Fibroblast of lung (primary cell): Measurements from ENCODE around the gene EYA2. TPM values are rescaled to one million over a fixed set of nuclear protein-coding genes. Genes with fewer than 3 reads are reported as not detected.

Experiments
- DNase-seq, 2 donors: peaks; one replicate each; pipeline versions ENCODE4 v3.0.0 to v3.0.0-alpha.2; 2010; ENCODE audit warnings: low read depth in 2 of 2
- H2AFZ ChIP-seq: 2 replicates; pipeline ENCODE4 v1.5.1; 2012; ENCODE audit warnings: low read length, control low read depth, inconsistent platforms
- H3K27ac ChIP-seq: 2 replicates; pipeline ENCODE4 v1.5.1; 2011; ENCODE audit warnings: low read length, control low read depth; ENCODE audit not compliant: insufficient read depth
- H3K27me3 ChIP-seq: 2 replicates; pipeline ENCODE4 v1.5.1; 2011; ENCODE audit warnings: mild to moderate bottlenecking, low read length; ENCODE audit not compliant: control insufficient read depth, insufficient read depth
- H3K36me3 ChIP-seq: 2 replicates; pipeline ENCODE4 v1.5.1; 2011; ENCODE audit warnings: low read length; ENCODE audit not compliant: control insufficient read depth, insufficient read depth
- H3K4me1 ChIP-seq: 2 replicates; pipeline ENCODE4 v1.5.1; 2011; ENCODE audit warnings: low read length; ENCODE audit not compliant: control insufficient read depth, insufficient read depth; ENCODE audit errors: extremely low read depth
- H3K4me2 ChIP-seq: 2 replicates; pipeline ENCODE4 v1.5.1; 2011; ENCODE audit warnings: low read length, control low read depth; ENCODE audit not compliant: insufficient read depth; ENCODE audit errors: extremely low read depth
- H3K4me3 ChIP-seq, 4 experiments: fragments of 200-600 bp in 1 of 4; sonication (generic) in 1 of 4; replicated peaks in 1 of 4; 2 replicates each; pipeline ENCODE4 v1.5.1; 2011 to 2016; ENCODE audit warnings: low read length in 4 of 4, low read depth in 3 of 4, mild to moderate bottlenecking in 3 of 4, control low read depth in 2 of 4, inconsistent platforms in 1 of 4, mixed read lengths in 1 of 4; ENCODE audit not compliant: insufficient read depth in 1 of 4; ENCODE audit errors: control extremely low read depth in 1 of 4
- H3K79me2 ChIP-seq: 2 replicates; pipeline ENCODE4 v1.5.1; 2012; ENCODE audit warnings: mild to moderate bottlenecking, low read length, inconsistent platforms; ENCODE audit not compliant: control insufficient read depth, insufficient read depth
- H3K9ac ChIP-seq: 2 replicates; pipeline ENCODE4 v1.5.1; 2011; ENCODE audit warnings: mild to moderate bottlenecking, low read length, control low read depth; ENCODE audit not compliant: insufficient read depth
- H3K9me3 ChIP-seq: 2 replicates; pipeline ENCODE4 v1.5.1; 2012; ENCODE audit warnings: low read depth, low read length; ENCODE audit not compliant: control insufficient read depth, insufficient read depth
- H4K20me1 ChIP-seq: 2 replicates; pipeline ENCODE4 v1.5.1; 2011; ENCODE audit warnings: low read length; ENCODE audit not compliant: control insufficient read depth, insufficient read depth; ENCODE audit errors: extremely low read depth
- CTCF ChIP-seq, 2 donors: IDR thresholded peaks in 1 of 2; conservative IDR thresholded peaks in 1 of 2; 1 replicate in 1 of 2; 2 replicates in 1 of 2; pipeline ENCODE4 v1.5.1; 2011 to 2012; ENCODE audit warnings: low read length in 2 of 2, control low read depth in 1 of 2, inconsistent platforms in 1 of 2, low read depth in 1 of 2, mild to moderate bottlenecking in 1 of 2
- EZH2 ChIP-seq: IDR thresholded peaks from 2 replicates; pipeline ENCODE4 v1.5.1; 2012; ENCODE audit warnings: low read length, control low read depth, mild to moderate bottlenecking; ENCODE audit errors: missing control alignments
- polyA plus RNA-seq, 2 donors: library from polyadenylated mRNA; depleted of rRNA in 1 of 2; stranded (reverse) in 1 of 2; unstranded in 1 of 2; fragments of >200 nt; gene quantifications; 2 replicates each; pipeline ENCODE4 v1.2.1, GENCODE V29; 2011 to 2012; ENCODE audit warnings: missing spikeins in 1 of 2
- total RNA-seq: library from RNA; depleted of rRNA; stranded (reverse); fragments of >200 nt; gene quantifications from 2 replicates; pipeline ENCODE4 v1.2.1, GENCODE V29; 2014

EYA2 gene
- total and polyA plus RNA-seq, 2 donors (not counting 1 experiment from before 2014, with no cell fraction given) = 0.37 to 1.7 TPM

- H3K4me3 ChIP-seq = peak overlapping the region in 3 of 4 experiments; percentile 13 to 34 (median 17)
- no peak overlapping the region for H3K9ac ChIP-seq
- peak overlapping the region; percentile 85 for H3K4me2 ChIP-seq
- no peaks in the 10 kb centered on the region for H3K79me2 ChIP-seq
- peak; percentile 94 to 99 for DNase-seq
- no peaks in the 10 kb centered on the region for H3K9me3 ChIP-seq
- H3K27ac ChIP-seq = peak overlapping the region; percentile 77
- peaks cover 7% of the 10 kb centered on the region for H3K4me1 ChIP-seq
- H4K20me1 ChIP-seq = no peaks in the 10 kb centered on the region
- H2AFZ ChIP-seq = no peak overlapping the region
- no peaks in the 10 kb centered on the region for H3K27me3 ChIP-seq
- TF ChIP-seq CTCF (conservative IDR thresholded peaks at IDR 0.05 in 1 of 2, IDR thresholded peaks at IDR 0.05 in 1 of 2; ENCODE audit: low read depth in 1 of 2, low read length in 2 of 2) (no peak), EZH2 (no peak)
- H3K36me3 ChIP-seq = no peaks in the 10 kb centered on the region
Observed at GRCh38 chr20:46954490-46955038, 59.9 kb downstream of the EYA2 start.

- H3K9ac ChIP-seq = no peak overlapping the region
- peaks cover 9% of the 10 kb centered on the region for H3K4me1 ChIP-seq
- DNase-seq = peak in 1 of 2 donors; percentile 62
Observed at GRCh38 chr20:46955601-46956556, 61.2 kb downstream of the EYA2 start.

More at GRCh38 chr20:46955601-46956556, 61.2 kb downstream of the EYA2 start:
- Histone ChIP-seq H3K9me3 (no peaks in the 10 kb centered on the region), H3K27me3 (no peaks in the 10 kb centered on the region), H4K20me1 (no peaks in the 10 kb centered on the region), H3K4me2 (no peak overlapping the region), H2AFZ (no peak overlapping the region), H3K4me3 (no peak overlapping the region), H3K79me2 (no peaks in the 10 kb centered on the region), H3K36me3 (no peaks in the 10 kb centered on the region), H3K27ac (no peak overlapping the region)
- no peak for TF ChIP-seq EZH2
- TF ChIP-seq CTCF (conservative IDR thresholded peaks at IDR 0.05 in 1 of 2, IDR thresholded peaks at IDR 0.05 in 1 of 2; ENCODE audit: low read depth in 1 of 2, low read length in 2 of 2) = no peak
